ENCODE results near the gene ZBTB21.

DNA sequence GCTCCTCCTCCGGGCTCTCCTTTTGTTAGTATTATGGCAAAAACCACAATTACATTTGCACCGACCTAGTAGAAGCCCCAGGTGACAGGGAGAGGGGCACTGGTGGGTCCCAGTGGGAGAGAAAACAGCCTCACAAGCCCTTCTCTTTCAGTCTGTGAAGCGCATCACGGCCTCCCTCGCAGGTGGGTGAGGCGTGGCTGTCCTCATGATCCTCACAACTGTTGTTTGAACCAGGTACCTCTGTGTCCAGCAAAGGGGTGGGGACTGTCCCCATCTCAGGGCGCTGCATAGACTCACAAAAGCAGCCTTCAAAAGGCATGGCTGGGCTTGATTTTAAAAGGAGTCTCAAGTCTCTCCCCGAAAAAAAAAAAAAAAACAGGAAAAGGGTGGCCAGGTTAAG lies 48.4 kb downstream of the ZBTB21 start:
- TF ChIP-seq CTCF (conservative IDR thresholded peaks at IDR 0.05 in 1 of 2, IDR thresholded peaks at IDR 0.05 in 1 of 2; ENCODE audit: low read depth in 1 of 2, low read length in 2 of 2) (no peak), EZH2 (IDR thresholded peaks at IDR 0.05; ENCODE audit: low read length, missing control alignments) (no peak)
